Activated T-helper 1 cell treated with anti-CD3 and anti-CD28 coated beads, Interleukin-12 subunit alpha, Interleukin-12 subunit beta, Interleukin-2, Interleukin-4 antibody, amounts not matched to agents 30 ng/mL and 10 ng/mL and 1 ng/mL, durations not matched to agents 14 hours and 24 hours and 36 hours (primary cell): ENCODE data around the gene CEPT1. TPM values are rescaled to one million over a fixed set of nuclear protein-coding genes. Genes with fewer than 3 reads are reported as not detected.
"Not testable (repeated sequence)": the region's sequence is repeated elsewhere in the genome, so short reads cannot be mapped to it uniquely, and the experiment has no call there.

Experiments used
- DNase-seq: peaks from one replicate; pipeline ENCODE4 v3.0.0; 2021; ENCODE audit warnings: low spot score
- H3K27ac Mint-ChIP-seq: one replicate; pipeline ENCODE4 v1.8.0; 2021; ENCODE audit warnings: mild to moderate bottlenecking, mixed read lengths
- H3K27me3 Mint-ChIP-seq: one replicate; pipeline ENCODE4 v1.8.0; 2022; ENCODE audit warnings: mild to moderate bottlenecking, moderate library complexity, mixed read lengths; ENCODE audit not compliant: insufficient read depth
- H3K36me3 Mint-ChIP-seq: one replicate; pipeline ENCODE4 v1.8.0; 2021; ENCODE audit warnings: low read depth, mixed read lengths
- H3K4me1 Mint-ChIP-seq: one replicate; pipeline ENCODE4 v1.8.0; 2021; ENCODE audit warnings: low read depth, mixed read lengths
- H3K4me3 Mint-ChIP-seq: one replicate; pipeline ENCODE4 v1.8.0; 2021; ENCODE audit warnings: mild to moderate bottlenecking, moderate library complexity, mixed read lengths
- H3K9me3 Mint-ChIP-seq: one replicate; pipeline ENCODE4 v1.8.0; 2021; ENCODE audit warnings: mixed read lengths
- intact Hi-C: fragments of 100-400 bp; cut with micrococcal nuclease; formaldehyde crosslinking; loops from one replicate; pipeline ENCODE4 v1.15.1; 2024
- total RNA-seq: library from RNA; stranded (reverse); gene quantifications from 2 replicates; pipeline ENCODE4 v1.2.3, GENCODE V29; 2022

Gene CEPT1
- total RNA-seq: 32.5 and 37.3 TPM in 2 replicates

GRCh38 chr1:111139956-111140679 lies at the start of gene CEPT1, which contains the start of gene DRAM2:
CEPT1 (plus strand) TSS chr1:111140223; CDS start chr1:111147715, 7,492 bp downstream.
DRAM2 (minus strand) TSS chr1:111140093; CDS start chr1:111131554, 8,539 bp downstream.
- Mint-ChIP-seq H3K4me3 (peak within 1 kb of the TSS; percentile 100), H3K4me1 (peaks cover 40% of the 10 kb centered on the region), H3K36me3 (peaks cover 29% of the 10 kb centered on the region), H3K27ac (peak within 1 kb of the TSS; percentile 100), H3K9me3 (no peaks in the 10 kb centered on the region), H3K27me3 (no peaks in the 10 kb centered on the region)
- intact Hi-C loops: loop anchor here (1.0 to 10.0 kb wide), 9 partner anchors 60 to 617 kb away; partner anchors contain the start of genes ATP5PB, CD53, DDX20 and DENND2D
- peak; percentile 89 for DNase-seq

- H3K4me1 Mint-ChIP-seq, H3K27ac Mint-ChIP-seq, H3K4me3 Mint-ChIP-seq, H3K27me3 Mint-ChIP-seq, H3K36me3 Mint-ChIP-seq, intact Hi-C loops, DNase-seq: not testable (repeated sequence)
- peaks cover 37% of the 10 kb centered on the region for H3K9me3 Mint-ChIP-seq
These were observed 44.6 kb upstream of the CEPT1 start for GRCh38 chr1:111095421-111095820.

GRCh38 chr1:111097356-111098099 lies 42.5 kb upstream of the CEPT1 start:
- intact Hi-C loops: no loop called here
- no peaks in the 10 kb centered on the region for H3K4me1 Mint-ChIP-seq

GRCh38 chr1:111099289-111099688 lies 40.7 kb upstream of the CEPT1 start:
- Mint-ChIP-seq H3K4me1 (no peaks in the 10 kb centered on the region), H3K27me3 (peaks cover 2% of the 10 kb centered on the region), H3K36me3 (peaks cover 1% of the 10 kb centered on the region), H3K27ac (no peak overlapping the region), H3K4me3 (no peak overlapping the region), H3K9me3 (peaks cover 45% of the 10 kb centered on the region)
- intact Hi-C loops: no loop called here
- DNase-seq: no peak

More at GRCh38 chr1:111097356-111098099, 42.5 kb upstream of the CEPT1 start:
- Mint-ChIP-seq H3K9me3 (peaks cover 49% of the 10 kb centered on the region), H3K27me3 (peaks cover 2% of the 10 kb centered on the region), H3K4me3 (no peak overlapping the region), H3K27ac (no peak overlapping the region), H3K36me3 (peaks cover 1% of the 10 kb centered on the region)
- DNase-seq: no peak

- Mint-ChIP-seq H3K4me3 (no peak overlapping the region), H3K9me3 (peaks cover 41% of the 10 kb centered on the region), H3K27me3 (no peaks in the 10 kb centered on the region), H3K36me3 (peaks cover 1% of the 10 kb centered on the region), H3K27ac (no peak overlapping the region), H3K4me1 (no peaks in the 10 kb centered on the region)
- DNase-seq: no peak
- intact Hi-C loops: no loop called here
These were observed 38.0 kb upstream of the CEPT1 start for GRCh38 chr1:111101854-111102642.

- Mint-ChIP-seq H3K4me3 (no peak overlapping the region), H3K27ac (no peak overlapping the region), H3K27me3 (no peaks in the 10 kb centered on the region), H3K4me1 (no peaks in the 10 kb centered on the region), H3K9me3 (peaks cover 25% of the 10 kb centered on the region), H3K36me3 (peaks cover 1% of the 10 kb centered on the region)
- intact Hi-C loops: no loop called here
- no peak for DNase-seq
These were observed 35.0 kb upstream of the CEPT1 start for GRCh38 chr1:111104981-111105380.

GRCh38 chr1:111110197-111110899 lies 29.7 kb upstream of the CEPT1 start:
- Mint-ChIP-seq H3K36me3 (peaks cover 9% of the 10 kb centered on the region), H3K27me3 (no peaks in the 10 kb centered on the region), H3K9me3 (peaks cover 7% of the 10 kb centered on the region), H3K4me1 (peaks cover 3% of the 10 kb centered on the region), H3K4me3 (no peak overlapping the region), H3K27ac (no peak overlapping the region)
- DNase-seq: no peak
- intact Hi-C loops: no loop called here

GRCh38 chr1:111116496-111116895 lies 23.5 kb upstream of the CEPT1 start:
- peaks cover 3% of the 10 kb centered on the region for H3K4me1 Mint-ChIP-seq
- intact Hi-C loops: no loop called here
- peaks cover 34% of the 10 kb centered on the region for H3K36me3 Mint-ChIP-seq

GRCh38 chr1:111126354-111126753 lies 13.7 kb upstream of the CEPT1 start:
- Mint-ChIP-seq H3K27me3 (no peaks in the 10 kb centered on the region), H3K36me3 (peaks cover 27% of the 10 kb centered on the region), H3K9me3 (no peaks in the 10 kb centered on the region), H3K4me1 (peaks cover 21% of the 10 kb centered on the region), H3K4me3 (no peak overlapping the region), H3K27ac (no peak overlapping the region)
- no peak for DNase-seq
- intact Hi-C loops: no loop called here

More at GRCh38 chr1:111116496-111116895, 23.5 kb upstream of the CEPT1 start:
- Mint-ChIP-seq H3K4me3 (no peak overlapping the region), H3K9me3 (no peaks in the 10 kb centered on the region), H3K27me3 (no peaks in the 10 kb centered on the region), H3K27ac (no peak overlapping the region)
- no peak for DNase-seq

- intact Hi-C loops: no loop called here
- H3K9me3 Mint-ChIP-seq: no peaks in the 10 kb centered on the region
- no peak for DNase-seq
These were observed 11.9 kb upstream of the CEPT1 start for GRCh38 chr1:111127923-111128643.

GRCh38 chr1:111129376-111129775 lies 10.6 kb upstream of the CEPT1 start:
- peaks cover 27% of the 10 kb centered on the region for H3K4me1 Mint-ChIP-seq
- H3K36me3 Mint-ChIP-seq: peaks cover 30% of the 10 kb centered on the region
- no peak overlapping the region for H3K27ac Mint-ChIP-seq
- H3K4me3 Mint-ChIP-seq: no peak overlapping the region
- H3K27me3 Mint-ChIP-seq: no peaks in the 10 kb centered on the region
- no peaks in the 10 kb centered on the region for H3K9me3 Mint-ChIP-seq
- intact Hi-C loops: no loop called here
- no peak for DNase-seq

More at GRCh38 chr1:111127923-111128643, 11.9 kb upstream of the CEPT1 start:
- H3K36me3 Mint-ChIP-seq: peaks cover 32% of the 10 kb centered on the region
- peaks cover 27% of the 10 kb centered on the region for H3K4me1 Mint-ChIP-seq
- no peak overlapping the region for H3K27ac Mint-ChIP-seq
- H3K4me3 Mint-ChIP-seq: no peak overlapping the region
- no peaks in the 10 kb centered on the region for H3K27me3 Mint-ChIP-seq

GRCh38 chr1:111131693-111132092 lies 8.3 kb upstream of the CEPT1 start:
- no peak for DNase-seq
- Mint-ChIP-seq H3K36me3 (peaks cover 42% of the 10 kb centered on the region), H3K4me1 (peaks cover 27% of the 10 kb centered on the region), H3K9me3 (no peaks in the 10 kb centered on the region), H3K27ac (no peak overlapping the region), H3K4me3 (no peak overlapping the region), H3K27me3 (no peaks in the 10 kb centered on the region)
- intact Hi-C loops: no loop called here
